ENCODE data around the gene SRGAP3.
"Not testable (repeated sequence)": the region's sequence is repeated elsewhere in the genome, so short reads cannot be mapped to it uniquely, and the experiment has no call there.

- TF ChIP-seq, protein P1, sequence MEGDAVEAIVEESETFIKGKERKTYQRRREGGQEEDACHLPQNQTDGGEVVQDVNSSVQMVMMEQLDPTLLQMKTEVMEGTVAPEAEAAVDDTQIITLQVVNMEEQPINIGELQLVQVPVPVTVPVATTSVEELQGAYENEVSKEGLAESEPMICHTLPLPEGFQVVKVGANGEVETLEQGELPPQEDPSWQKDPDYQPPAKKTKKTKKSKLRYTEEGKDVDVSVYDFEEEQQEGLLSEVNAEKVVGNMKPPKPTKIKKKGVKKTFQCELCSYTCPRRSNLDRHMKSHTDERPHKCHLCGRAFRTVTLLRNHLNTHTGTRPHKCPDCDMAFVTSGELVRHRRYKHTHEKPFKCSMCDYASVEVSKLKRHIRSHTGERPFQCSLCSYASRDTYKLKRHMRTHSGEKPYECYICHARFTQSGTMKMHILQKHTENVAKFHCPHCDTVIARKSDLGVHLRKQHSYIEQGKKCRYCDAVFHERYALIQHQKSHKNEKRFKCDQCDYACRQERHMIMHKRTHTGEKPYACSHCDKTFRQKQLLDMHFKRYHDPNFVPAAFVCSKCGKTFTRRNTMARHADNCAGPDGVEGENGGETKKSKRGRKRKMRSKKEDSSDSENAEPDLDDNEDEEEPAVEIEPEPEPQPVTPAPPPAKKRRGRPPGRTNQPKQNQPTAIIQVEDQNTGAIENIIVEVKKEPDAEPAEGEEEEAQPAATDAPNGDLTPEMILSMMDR (IDR thresholded peaks at IDR 0.05), result not testable (repeated sequence)
- not testable (repeated sequence) for TF ChIP-seq POLR2A, EP300 (IDR thresholded peaks at IDR 0.05)
Observed at GRCh38 chr3:9281533-9281932, 32.1 kb upstream of the SRGAP3 start.
